ENCODE data around the gene TRIP4. TPM values are rescaled to one million over a fixed set of nuclear protein-coding genes. Genes with fewer than 3 reads are reported as not detected.

Gene TRIP4
- total and polyA plus RNA-seq, 9 of the 15 experiments (the other 6 are each of a cell fraction or from before 2014, with no cell fraction given): 7.6 to 23.3 (median 16.7) TPM

GRCh38 chr15:64460206-64460723 lies 72.6 kb downstream of the TRIP4 start, which contains the start of gene ZNF609 (continued):
- no peak for TF ChIP-seq NR0B1 (IDR thresholded peaks at IDR 0.05; ENCODE audit: partially characterized antibody)
- TF ChIP-seq SPI1 (IDR thresholded peaks at IDR 0.05; ENCODE audit: borderline replicate concordance, low read depth, low read length): peak; percentile 60
- TF ChIP-seq PHF20 (IDR thresholded peaks at IDR 0.05; ENCODE audit: partially characterized antibody): no peak
- no peak for TF ChIP-seq EHMT2 (IDR thresholded peaks at IDR 0.05)
- 0 out of 2 replicates have a peak, but pooled peaks have one; percentile 11 for TF ChIP-seq NFIC (IDR thresholded peaks at IDR 0.05)
- TF ChIP-seq SMARCB1 (IDR thresholded peaks at IDR 0.05; ENCODE audit: insufficient read length, low read depth): no peak
- TF ChIP-seq ZBTB12 (CRISPR knock-in tag; IDR thresholded peaks at IDR 0.05): peak; percentile 18; the same call in 1 of the 2 replicates
- no peak; the same call in 1 of the 2 replicates for TF ChIP-seq USF2 (CRISPR knock-in tag; IDR thresholded peaks at IDR 0.05)
- TF ChIP-seq ZNF12 (CRISPR knock-in tag; IDR thresholded peaks at IDR 0.05): no peak
- TF ChIP-seq TAF9B (IDR thresholded peaks at IDR 0.05; ENCODE audit: partially characterized antibody): peak; percentile 64
- TF ChIP-seq XRCC3 (IDR thresholded peaks at IDR 0.05): no peak
- peak; percentile 32; the same call in 1 of the 2 replicates for TF ChIP-seq LEF1 (IDR thresholded peaks at IDR 0.05)
- TF ChIP-seq ZBTB17 (CRISPR knock-in tag; IDR thresholded peaks at IDR 0.05): peak; percentile 65; the same call in 1 of the 2 replicates
- TF ChIP-seq ZBTB33 (CRISPR knock-in tag; IDR thresholded peaks at IDR 0.05): peak; percentile 70; the same call in 1 of the 2 replicates
- no peak for TF ChIP-seq WHSC1 (IDR thresholded peaks at IDR 0.05; ENCODE audit: low read length)
- no peak for TF ChIP-seq ID3 (CRISPR knock-in tag; IDR thresholded peaks at IDR 0.05)
- TF ChIP-seq ID3 (tag; IDR thresholded peaks at IDR 0.05): peak; percentile 80
- no peak for TF ChIP-seq PHF8 (IDR thresholded peaks at IDR 0.05; ENCODE audit: borderline replicate concordance, low read length)
- TF ChIP-seq TCF3 (CRISPR knock-in tag; IDR thresholded peaks at IDR 0.05): peak; percentile 47
- no peak for TF ChIP-seq RBM17 (IDR thresholded peaks at IDR 0.05; ENCODE audit: borderline replicate concordance, low read depth, low read length)
- TF ChIP-seq ZNF311 (CRISPR knock-in tag; IDR thresholded peaks at IDR 0.05): no peak
- 0 out of 2 replicates have a peak, but pooled peaks have one; percentile 61 for TF ChIP-seq FOXP4 (CRISPR knock-in tag; IDR thresholded peaks at IDR 0.05; ENCODE audit: borderline replicate concordance)

Measured in K562 (cell line).